RWPE2 (cell line): Measurements from ENCODE around the gene SH2B3.

Experiments used
- ATAC-seq: fragments of 200-7000 bp; cut with Tn5 transposase; 3 replicates; pipeline ENCODE4 v1.9.1; 2021; ENCODE audit warnings: low read depth
- DNase-seq: peaks from one replicate; pipeline ENCODE4 v3.0.0-alpha.2; 2020; ENCODE audit warnings: low spot score
- H3K27ac ChIP-seq: fragments of 450-650 bp; 2 replicates; pipeline ENCODE4 v1.5.1; 2017; ENCODE audit warnings: mild to moderate bottlenecking; ENCODE audit not compliant: poor library complexity, severe bottlenecking
- H3K27me3 ChIP-seq: fragments of 250-450 bp; sonication (Bioruptor Pico); 2 replicates; pipeline ENCODE4 v1.5.1; 2021; ENCODE audit warnings: mild to moderate bottlenecking, moderate library complexity; ENCODE audit not compliant: insufficient read depth, poor library complexity, severe bottlenecking
- H3K36me3 ChIP-seq: fragments of 250-450 bp; sonication (Bioruptor Pico); 2 replicates; pipeline ENCODE4 v1.5.1; 2020; ENCODE audit warnings: low read depth, mild to moderate bottlenecking, moderate library complexity
- H3K4me1 ChIP-seq: fragments of 250-450 bp; sonication (Bioruptor Pico); 2 replicates; pipeline ENCODE4 v1.5.1; 2021; ENCODE audit warnings: mild to moderate bottlenecking, moderate library complexity; ENCODE audit not compliant: insufficient read depth, poor library complexity, severe bottlenecking
- H3K4me3 ChIP-seq: fragments of 250-450 bp; sonication (Bioruptor Pico); 2 replicates; pipeline ENCODE4 v1.5.1; 2021; ENCODE audit warnings: mild to moderate bottlenecking, moderate library complexity; ENCODE audit not compliant: severe bottlenecking
- H3K9me3 ChIP-seq: fragments of 250-450 bp; sonication (Bioruptor Pico); 2 replicates; pipeline ENCODE4 v1.5.1; 2021; ENCODE audit warnings: mild to moderate bottlenecking, moderate library complexity; ENCODE audit not compliant: severe bottlenecking
- TF ChIP-seq, protein P1 (sequence below): fragments of 450-650 bp; IDR thresholded peaks from one replicate; pipeline ENCODE4 v1.5.1; 2017; ENCODE audit warnings: mild to moderate bottlenecking, moderate library complexity; ENCODE audit not compliant: poor library complexity, severe bottlenecking

Gene SH2B3

GRCh38 chr12:111444925-111445725 lies 39.4 kb downstream of the SH2B3 start:
- Histone ChIP-seq H3K9me3 (no peaks in the 10 kb centered on the region), H3K27me3 (no peaks in the 10 kb centered on the region), H3K4me3 (no peak overlapping the region), H3K36me3 (peaks cover 31% of the 10 kb centered on the region), H3K27ac (peak overlapping the region; percentile 53), H3K4me1 (peaks cover 24% of the 10 kb centered on the region)
- DNase-seq (no peak), ATAC-seq (no peak)
- TF ChIP-seq, protein P1, sequence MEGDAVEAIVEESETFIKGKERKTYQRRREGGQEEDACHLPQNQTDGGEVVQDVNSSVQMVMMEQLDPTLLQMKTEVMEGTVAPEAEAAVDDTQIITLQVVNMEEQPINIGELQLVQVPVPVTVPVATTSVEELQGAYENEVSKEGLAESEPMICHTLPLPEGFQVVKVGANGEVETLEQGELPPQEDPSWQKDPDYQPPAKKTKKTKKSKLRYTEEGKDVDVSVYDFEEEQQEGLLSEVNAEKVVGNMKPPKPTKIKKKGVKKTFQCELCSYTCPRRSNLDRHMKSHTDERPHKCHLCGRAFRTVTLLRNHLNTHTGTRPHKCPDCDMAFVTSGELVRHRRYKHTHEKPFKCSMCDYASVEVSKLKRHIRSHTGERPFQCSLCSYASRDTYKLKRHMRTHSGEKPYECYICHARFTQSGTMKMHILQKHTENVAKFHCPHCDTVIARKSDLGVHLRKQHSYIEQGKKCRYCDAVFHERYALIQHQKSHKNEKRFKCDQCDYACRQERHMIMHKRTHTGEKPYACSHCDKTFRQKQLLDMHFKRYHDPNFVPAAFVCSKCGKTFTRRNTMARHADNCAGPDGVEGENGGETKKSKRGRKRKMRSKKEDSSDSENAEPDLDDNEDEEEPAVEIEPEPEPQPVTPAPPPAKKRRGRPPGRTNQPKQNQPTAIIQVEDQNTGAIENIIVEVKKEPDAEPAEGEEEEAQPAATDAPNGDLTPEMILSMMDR: no peak

- H3K4me1 ChIP-seq: peaks cover 24% of the 10 kb centered on the region
- peak overlapping the region; percentile 53 for H3K27ac ChIP-seq
- TF ChIP-seq, protein P1: no peak
- DNase-seq (peak; percentile 50), ATAC-seq (peak; percentile 26)
- H3K9me3 ChIP-seq: no peaks in the 10 kb centered on the region
- no peaks in the 10 kb centered on the region for H3K27me3 ChIP-seq
- no peak overlapping the region for H3K4me3 ChIP-seq
- H3K36me3 ChIP-seq: peaks cover 40% of the 10 kb centered on the region
These were observed 40.2 kb downstream of the SH2B3 start for GRCh38 chr12:111445726-111446581.

GRCh38 chr12:111446631-111447570 lies 41.2 kb downstream of the SH2B3 start:
- ATAC-seq: no peak
- DNase-seq: no peak
- Histone ChIP-seq H3K36me3 (peaks cover 49% of the 10 kb centered on the region), H3K27ac (peak overlapping the region; percentile 53), H3K9me3 (no peaks in the 10 kb centered on the region), H3K4me3 (no peak overlapping the region), H3K27me3 (no peaks in the 10 kb centered on the region), H3K4me1 (peaks cover 24% of the 10 kb centered on the region)
- TF ChIP-seq, protein P1: no peak

DNA sequence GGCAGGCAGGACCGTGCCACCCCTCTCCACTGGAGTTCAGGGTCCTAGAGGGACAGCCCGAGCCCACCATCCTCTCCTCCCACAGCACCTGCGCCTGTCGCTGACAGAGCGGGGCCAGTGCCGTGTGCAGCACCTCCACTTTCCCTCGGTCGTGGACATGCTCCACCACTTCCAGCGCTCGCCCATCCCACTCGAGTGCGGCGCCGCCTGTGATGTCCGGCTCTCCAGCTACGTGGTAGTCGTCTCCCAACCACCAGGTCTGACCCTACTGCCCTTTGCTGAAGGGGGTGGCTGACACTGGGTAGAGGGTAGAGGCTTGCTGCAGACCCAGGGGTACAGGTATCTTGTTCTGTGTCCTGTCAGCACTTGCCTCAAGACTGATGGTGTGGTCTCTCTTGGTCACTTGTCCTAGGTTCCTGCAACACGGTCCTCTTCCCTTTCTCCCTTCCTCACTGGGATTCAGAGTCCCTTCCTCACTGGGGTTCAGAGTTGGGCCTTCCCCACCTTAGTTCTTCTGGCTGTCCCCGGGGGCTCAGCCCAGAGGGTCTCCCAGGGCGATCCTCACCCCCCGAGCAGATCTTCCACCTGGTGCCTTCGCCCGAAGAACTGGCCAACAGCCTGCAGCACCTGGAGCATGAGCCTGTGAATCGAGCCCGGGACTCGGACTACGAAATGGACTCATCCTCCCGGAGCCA lies 42.0 kb downstream of the SH2B3 start:
- Histone ChIP-seq H3K4me1 (peaks cover 16% of the 10 kb centered on the region), H3K9me3 (no peaks in the 10 kb centered on the region), H3K27me3 (no peaks in the 10 kb centered on the region), H3K36me3 (peaks cover 57% of the 10 kb centered on the region), H3K27ac (no peak overlapping the region), H3K4me3 (no peak overlapping the region)
- ATAC-seq: no peak
- DNase-seq: peak; percentile 61
- TF ChIP-seq, protein P1: no peak
